ENCODE results near the gene HOXA9.

The HOXA9 gene

DNA sequence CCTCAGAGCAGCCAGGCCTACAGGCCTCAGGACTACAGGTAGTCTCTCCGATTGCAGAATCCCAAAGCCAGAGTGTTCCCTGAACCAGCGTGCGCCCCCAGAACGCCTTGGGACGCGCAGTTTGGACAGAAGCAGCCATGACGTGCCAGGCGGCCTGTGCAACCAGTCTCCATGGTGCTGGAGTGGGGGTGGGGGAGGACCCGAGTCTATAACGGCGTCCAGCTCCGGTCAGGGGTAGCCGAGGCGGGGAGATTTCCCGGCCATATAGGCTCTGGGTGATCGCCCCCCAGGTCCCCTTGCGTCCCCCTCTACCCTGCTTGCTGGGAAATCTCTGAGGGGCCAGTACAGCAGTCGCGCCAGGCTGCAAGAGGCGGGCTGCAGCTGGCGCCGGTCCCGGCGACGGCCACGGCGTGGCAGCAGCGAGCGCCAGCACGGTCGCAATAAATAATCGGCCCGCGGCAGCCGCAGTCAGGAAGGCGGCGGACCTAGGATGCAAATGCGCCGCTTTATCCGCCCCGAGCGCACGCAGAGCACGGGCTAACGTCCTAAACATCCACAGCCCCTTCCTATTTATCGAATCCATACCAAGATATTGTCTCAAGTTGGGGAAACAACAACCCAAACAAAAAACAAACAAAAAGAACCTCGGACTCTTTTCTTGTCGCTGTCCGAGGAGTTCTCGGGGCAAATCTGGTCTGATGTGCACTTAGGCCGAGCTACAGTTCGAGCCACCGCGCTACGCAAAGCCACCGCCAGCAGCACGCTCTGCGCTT is 14.6 kb downstream of the HOXA9 start:
- Histone ChIP-seq H3K9ac (ENCODE audit: low read length) (peak overlapping the region; percentile 90), H2AFZ (ENCODE audit: low read depth, low read length) (no peak overlapping the region), H3K4me1 (ENCODE audit: control insufficient read depth, insufficient read depth, low read depth, low read length) (peaks cover 13% of the 10 kb centered on the region), H3K27me3 (ENCODE audit: control insufficient read depth in 1 of 2, insufficient read depth in 1 of 2, low read length in 2 of 2) (peaks cover 0 to 61% of the 10 kb centered on the region in 2 experiments), H3K79me1 (replicated peaks; ENCODE audit: low read length, poor library complexity, severe bottlenecking) (peaks cover 22% of the 10 kb centered on the region), H3K4me3 (ENCODE audit: insufficient read depth in 1 of 2, low read depth in 1 of 2, low read length in 2 of 2) (peak overlapping the region in 1 of 2 experiments; percentile 82), H3K9me3 (ENCODE audit: control insufficient read depth, low read length) (no peaks in the 10 kb centered on the region), H3K4me2 (ENCODE audit: low read length, poor library complexity, severe bottlenecking) (no peak overlapping the region), H3K18ac (ENCODE audit: low read depth in 1 of 2, low read length in 2 of 2) (no peak overlapping the region), H4K8ac (ENCODE audit: low read length) (no peak overlapping the region), H2BK120ac (ENCODE audit: low read depth, low read length) (no peak overlapping the region), H3K36me3 (ENCODE audit: control insufficient read depth in 1 of 2, insufficient read depth in 2 of 2, low read depth in 1 of 2, low read length in 2 of 2) (peaks cover 8 to 32% of the 10 kb centered on the region in 2 experiments), H4K91ac (ENCODE audit: low read length) (no peak overlapping the region), H3K4ac (ENCODE audit: low read depth in 1 of 2, low read length in 2 of 2) (peak overlapping the region in 1 of 2 experiments; percentile 29), H3K27ac (ENCODE audit: low read length, poor library complexity, severe bottlenecking) (no peak overlapping the region), H2AK5ac (ENCODE audit: low read length, severe bottlenecking) (no peak overlapping the region), H2BK5ac (ENCODE audit: low read depth, low read length, poor library complexity, severe bottlenecking) (no peak overlapping the region), H3K23ac (ENCODE audit: low read length in 2 of 2) (no peak overlapping the region), H2BK15ac (ENCODE audit: low read depth, poor library complexity, severe bottlenecking) (no peak overlapping the region), H3K14ac (ENCODE audit: low read length in 2 of 2) (no peak overlapping the region), H2BK12ac (ENCODE audit: low read length in 2 of 2) (no peak overlapping the region)
- DNase-seq: peak; percentile 65
- WGBS: 34% methylated on average over 58 of the region's 58 CpGs

- WGBS: 66% methylated on average over 6 of the region's 13 CpGs
- Histone ChIP-seq H4K8ac (ENCODE audit: low read length) (no peak overlapping the region), H2AFZ (ENCODE audit: low read depth, low read length) (no peak overlapping the region), H3K9ac (ENCODE audit: low read length) (peak overlapping the region; percentile 90), H3K4me3 (ENCODE audit: insufficient read depth in 1 of 2, low read depth in 1 of 2, low read length in 2 of 2) (peak overlapping the region in 1 of 2 experiments; percentile 82), H3K4me1 (ENCODE audit: control insufficient read depth, insufficient read depth, low read depth, low read length) (peaks cover 13% of the 10 kb centered on the region), H2BK12ac (ENCODE audit: low read length in 2 of 2) (peak overlapping the region in 1 of 2 experiments; percentile 38), H2BK15ac (ENCODE audit: low read depth, poor library complexity, severe bottlenecking) (no peak overlapping the region), H3K9me3 (ENCODE audit: control insufficient read depth, low read length) (no peaks in the 10 kb centered on the region), H3K27ac (ENCODE audit: low read length, poor library complexity, severe bottlenecking) (no peak overlapping the region), H3K23ac (ENCODE audit: low read length in 2 of 2) (no peak overlapping the region), H2BK5ac (ENCODE audit: low read depth, low read length, poor library complexity, severe bottlenecking) (no peak overlapping the region), H3K79me1 (replicated peaks; ENCODE audit: low read length, poor library complexity, severe bottlenecking) (peaks cover 25% of the 10 kb centered on the region), H3K14ac (ENCODE audit: low read length in 2 of 2) (no peak overlapping the region), H3K4ac (ENCODE audit: low read depth in 1 of 2, low read length in 2 of 2) (no peak overlapping the region), H3K18ac (ENCODE audit: low read depth in 1 of 2, low read length in 2 of 2) (no peak overlapping the region), H3K36me3 (ENCODE audit: control insufficient read depth in 1 of 2, insufficient read depth in 2 of 2, low read depth in 1 of 2, low read length in 2 of 2) (peaks cover 12 to 34% of the 10 kb centered on the region in 2 experiments), H2AK5ac (ENCODE audit: low read length, severe bottlenecking) (no peak overlapping the region), H2BK120ac (ENCODE audit: low read depth, low read length) (no peak overlapping the region), H3K4me2 (ENCODE audit: low read length, poor library complexity, severe bottlenecking) (no peak overlapping the region), H3K27me3 (ENCODE audit: control insufficient read depth in 1 of 2, insufficient read depth in 1 of 2, low read length in 2 of 2) (peaks cover 0 to 53% of the 10 kb centered on the region in 2 experiments), H4K91ac (ENCODE audit: low read length) (no peak overlapping the region)
- DNase-seq: no peak
These were observed 15.3 kb downstream of the HOXA9 start for GRCh38 chr7:27149842-27150567.

- no peak overlapping the region for H3K18ac ChIP-seq (ENCODE audit: low read depth in 1 of 2, low read length in 2 of 2)
- peak overlapping the region; percentile 90 for H3K9ac ChIP-seq (ENCODE audit: low read length)
- no peak overlapping the region for H3K4me2 ChIP-seq (ENCODE audit: low read length, poor library complexity, severe bottlenecking)
- H3K27ac ChIP-seq (ENCODE audit: low read length, poor library complexity, severe bottlenecking): no peak overlapping the region
- peak; percentile 17 for DNase-seq
- H2BK120ac ChIP-seq (ENCODE audit: low read depth, low read length): no peak overlapping the region
- H4K91ac ChIP-seq (ENCODE audit: low read length): no peak overlapping the region
- peak overlapping the region; percentile 74 for H4K8ac ChIP-seq (ENCODE audit: low read length)
- peak overlapping the region in 1 of 2 experiments; percentile 82 for H3K4me3 ChIP-seq (ENCODE audit: insufficient read depth in 1 of 2, low read depth in 1 of 2, low read length in 2 of 2)
- H3K4me1 ChIP-seq (ENCODE audit: control insufficient read depth, insufficient read depth, low read depth, low read length): peaks cover 15% of the 10 kb centered on the region
- 22% methylated on average over 28 of the region's 30 CpGs for WGBS
- H3K23ac ChIP-seq (ENCODE audit: low read length in 2 of 2): no peak overlapping the region
- H3K14ac ChIP-seq (ENCODE audit: low read length in 2 of 2): no peak overlapping the region
- H3K9me3 ChIP-seq (ENCODE audit: control insufficient read depth, low read length): no peaks in the 10 kb centered on the region
- peaks cover 23% of the 10 kb centered on the region for H3K79me1 ChIP-seq (replicated peaks; ENCODE audit: low read length, poor library complexity, severe bottlenecking)
- no peak overlapping the region for H2BK5ac ChIP-seq (ENCODE audit: low read depth, low read length, poor library complexity, severe bottlenecking)
- H2AFZ ChIP-seq (ENCODE audit: low read depth, low read length): no peak overlapping the region
- H3K4ac ChIP-seq (ENCODE audit: low read depth in 1 of 2, low read length in 2 of 2): peak overlapping the region; percentile 42 to 62
- no peak overlapping the region for H2BK12ac ChIP-seq (ENCODE audit: low read length in 2 of 2)
- no peak overlapping the region for H2BK15ac ChIP-seq (ENCODE audit: low read depth, poor library complexity, severe bottlenecking)
- no peak overlapping the region for H2AK5ac ChIP-seq (ENCODE audit: low read length, severe bottlenecking)
- peaks cover 0 to 43% of the 10 kb centered on the region in 2 experiments for H3K27me3 ChIP-seq (ENCODE audit: control insufficient read depth in 1 of 2, insufficient read depth in 1 of 2, low read length in 2 of 2)
- H3K36me3 ChIP-seq (ENCODE audit: control insufficient read depth in 1 of 2, insufficient read depth in 2 of 2, low read depth in 1 of 2, low read length in 2 of 2): peaks cover 17 to 31% of the 10 kb centered on the region in 2 experiments
These were observed 16.3 kb downstream of the HOXA9 start for GRCh38 chr7:27148756-27149641.
